SJCRH30 (cell line): ENCODE results near the gene GRIN3B. TPM values are rescaled to one million over a fixed set of nuclear protein-coding genes. Genes with fewer than 3 reads are reported as not detected.

Source experiments
- DNase-seq, 2 experiments: peaks; one replicate each; pipeline ENCODE4 v3.0.0-alpha.2; 2015 to 2020
- H3K27ac ChIP-seq: fragments of 250-450 bp; sonication (Bioruptor Pico); 2 replicates; pipeline ENCODE4 v1.5.1; 2020; ENCODE audit warnings: mild to moderate bottlenecking, moderate library complexity
- H3K27me3 ChIP-seq: fragments of 250-450 bp; sonication (Bioruptor Pico); 2 replicates; pipeline ENCODE4 v1.5.1; 2020; ENCODE audit warnings: mild to moderate bottlenecking, moderate library complexity
- H3K36me3 ChIP-seq: fragments of 250-450 bp; sonication (Bioruptor Pico); 2 replicates; pipeline ENCODE4 v1.5.1; 2020; ENCODE audit warnings: mild to moderate bottlenecking, moderate library complexity
- H3K4me1 ChIP-seq: fragments of 250-450 bp; sonication (Bioruptor Pico); 2 replicates; pipeline ENCODE4 v1.5.1; 2020; ENCODE audit warnings: mild to moderate bottlenecking, moderate library complexity
- H3K4me3 ChIP-seq: fragments of 250-450 bp; sonication (Bioruptor Pico); 2 replicates; pipeline ENCODE4 v1.5.1; 2020; ENCODE audit warnings: mild to moderate bottlenecking, moderate library complexity
- H3K9me3 ChIP-seq: fragments of 250-450 bp; sonication (Bioruptor Pico); replicated peaks from 2 replicates; pipeline ENCODE4 v1.5.1; 2020; ENCODE audit warnings: mild to moderate bottlenecking, moderate library complexity
- total RNA-seq: library from RNA; depleted of rRNA; stranded (reverse); fragments of >200 nt; shearing (Covaris generic); gene quantifications from 2 replicates; pipeline ENCODE4 v1.2.3, GENCODE V29; 2014

Gene GRIN3B
- total RNA-seq, 1 experiment from 2014 or later = not detected

GRCh38 chr19:1004803-1005664 lies 4.8 kb downstream of the GRIN3B start:
- no peak for DNase-seq
- no peak overlapping the region for H3K4me3 ChIP-seq
- H3K36me3 ChIP-seq = peaks cover 8% of the 10 kb centered on the region
- H3K9me3 ChIP-seq = no peaks in the 10 kb centered on the region
- no peaks in the 10 kb centered on the region for H3K4me1 ChIP-seq
- no peak overlapping the region for H3K27ac ChIP-seq
- H3K27me3 ChIP-seq = peaks cover 6% of the 10 kb centered on the region

- Histone ChIP-seq H3K27ac (no peak overlapping the region), H3K4me1 (no peaks in the 10 kb centered on the region), H3K27me3 (no peaks in the 10 kb centered on the region), H3K4me3 (no peak overlapping the region), H3K36me3 (peaks cover 22% of the 10 kb centered on the region), H3K9me3 (no peaks in the 10 kb centered on the region)
- DNase-seq = no peak
These were observed 6.6 kb downstream of the GRIN3B start for GRCh38 chr19:1006711-1007398.

- Histone ChIP-seq H3K9me3 (no peaks in the 10 kb centered on the region), H3K27me3 (no peaks in the 10 kb centered on the region), H3K36me3 (peaks cover 29% of the 10 kb centered on the region), H3K4me1 (no peaks in the 10 kb centered on the region), H3K4me3 (no peak overlapping the region), H3K27ac (no peak overlapping the region)
- no peak for DNase-seq
These were observed 7.4 kb downstream of the GRIN3B start for GRCh38 chr19:1007399-1008251.

GRCh38 chr19:1008268-1009040 lies 8.2 kb downstream of the GRIN3B start:
- Histone ChIP-seq H3K36me3 (peaks cover 38% of the 10 kb centered on the region), H3K27me3 (no peaks in the 10 kb centered on the region), H3K9me3 (no peaks in the 10 kb centered on the region), H3K4me3 (no peak overlapping the region), H3K27ac (no peak overlapping the region), H3K4me1 (no peaks in the 10 kb centered on the region)
- DNase-seq = no peak

GRCh38 chr19:1009041-1009980 lies 9.1 kb downstream of the GRIN3B start:
- no peak for DNase-seq
- Histone ChIP-seq H3K27me3 (no peaks in the 10 kb centered on the region), H3K4me1 (no peaks in the 10 kb centered on the region), H3K9me3 (no peaks in the 10 kb centered on the region), H3K36me3 (peaks cover 42% of the 10 kb centered on the region), H3K4me3 (no peak overlapping the region), H3K27ac (no peak overlapping the region)

GRCh38 chr19:1009981-1010538 lies 9.8 kb downstream of the GRIN3B start:
- H3K27me3 ChIP-seq = no peaks in the 10 kb centered on the region
- peaks cover 42% of the 10 kb centered on the region for H3K36me3 ChIP-seq
- H3K27ac ChIP-seq = no peak overlapping the region
- DNase-seq = no peak
- H3K4me1 ChIP-seq = no peaks in the 10 kb centered on the region
- no peaks in the 10 kb centered on the region for H3K9me3 ChIP-seq
- H3K4me3 ChIP-seq = no peak overlapping the region

GRCh38 chr19:1010586-1011510 lies 10.6 kb downstream of the GRIN3B start:
- Histone ChIP-seq H3K27me3 (no peaks in the 10 kb centered on the region), H3K27ac (no peak overlapping the region), H3K4me1 (no peaks in the 10 kb centered on the region), H3K36me3 (peaks cover 42% of the 10 kb centered on the region), H3K9me3 (no peaks in the 10 kb centered on the region), H3K4me3 (no peak overlapping the region)
- no peak for DNase-seq

GRCh38 chr19:1011831-1012333 lies 11.7 kb downstream of the GRIN3B start:
- Histone ChIP-seq H3K27ac (no peak overlapping the region), H3K36me3 (peaks cover 42% of the 10 kb centered on the region), H3K4me1 (no peaks in the 10 kb centered on the region), H3K27me3 (no peaks in the 10 kb centered on the region), H3K9me3 (no peaks in the 10 kb centered on the region), H3K4me3 (no peak overlapping the region)
- no peak for DNase-seq

GRCh38 chr19:1012334-1012733 lies 12.1 kb downstream of the GRIN3B start:
- Histone ChIP-seq H3K27ac (no peak overlapping the region), H3K36me3 (peaks cover 42% of the 10 kb centered on the region), H3K4me1 (no peaks in the 10 kb centered on the region), H3K4me3 (no peak overlapping the region), H3K9me3 (no peaks in the 10 kb centered on the region), H3K27me3 (no peaks in the 10 kb centered on the region)
- DNase-seq = no peak

- no peak for DNase-seq
- Histone ChIP-seq H3K9me3 (no peaks in the 10 kb centered on the region), H3K4me1 (no peaks in the 10 kb centered on the region), H3K4me3 (no peak overlapping the region), H3K36me3 (peaks cover 40% of the 10 kb centered on the region), H3K27ac (no peak overlapping the region), H3K27me3 (no peaks in the 10 kb centered on the region)
These were observed 13.0 kb downstream of the GRIN3B start for GRCh38 chr19:1013218-1013617.

GRCh38 chr19:1014161-1015060 lies 14.2 kb downstream of the GRIN3B start:
- H3K9me3 ChIP-seq = no peaks in the 10 kb centered on the region
- H3K27me3 ChIP-seq = no peaks in the 10 kb centered on the region
- H3K4me3 ChIP-seq = no peak overlapping the region
- peaks cover 42% of the 10 kb centered on the region for H3K36me3 ChIP-seq
- DNase-seq = no peak
- no peaks in the 10 kb centered on the region for H3K4me1 ChIP-seq
- no peak overlapping the region for H3K27ac ChIP-seq
